ENCODE measurements around the gene MRNIP. TPM values are rescaled to one million over a fixed set of nuclear protein-coding genes. Genes with fewer than 3 reads are reported as not detected.
"Not testable (repeated sequence)": the region's sequence is repeated elsewhere in the genome, so short reads cannot be mapped to it uniquely, and the experiment has no call there.

The MRNIP gene
- total RNA-seq, 1 donor from 2014 or later, result 21.4 TPM

DNA sequence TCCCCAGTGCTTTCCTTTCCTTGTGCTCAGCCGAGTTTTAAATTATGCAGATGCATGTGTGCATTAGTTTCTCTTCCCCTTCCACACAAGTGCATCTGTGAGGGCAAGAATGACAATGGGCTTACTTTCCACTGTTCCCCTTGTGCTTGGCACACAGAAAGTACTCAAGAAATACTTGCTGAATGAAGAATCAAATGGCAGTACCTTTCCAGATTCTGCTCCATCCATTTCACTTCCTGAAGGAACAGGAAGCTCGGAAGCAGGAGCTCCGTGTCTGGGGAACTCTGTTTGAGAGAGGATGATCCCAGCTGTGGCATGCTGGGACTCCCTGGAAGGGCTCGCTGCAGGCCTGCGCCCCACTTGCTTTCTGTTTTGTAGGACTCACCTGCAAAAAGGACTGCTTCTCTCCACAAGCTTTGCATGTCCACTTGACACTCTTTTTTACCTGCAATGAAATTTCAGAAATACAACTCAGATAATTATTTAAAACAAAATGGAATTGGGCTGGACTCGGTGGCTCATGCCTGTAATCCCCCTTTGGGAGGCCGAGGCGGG lies 5.5 kb downstream of the MRNIP start:
- Histone ChIP-seq H3K9me3 (ENCODE audit: control insufficient read depth in 3 of 3, low read length in 3 of 3) (no peaks in the 10 kb centered on the region), H3K27me3 (ENCODE audit: control insufficient read depth in 3 of 3, insufficient read depth in 3 of 3, low read length in 3 of 3) (no peaks in the 10 kb centered on the region), H3K4me1 (ENCODE audit: control insufficient read depth in 3 of 3, insufficient read depth in 3 of 3, low read length in 3 of 3) (peaks cover 1 to 7% (median 5%) of the 10 kb centered on the region in 3 donors), H3K4me3 (ENCODE audit: low read length in 3 of 3) (no peak overlapping the region), H3K36me3 (ENCODE audit: control insufficient read depth in 3 of 3, insufficient read depth in 3 of 3, low read length in 3 of 3) (peaks cover 34 to 40% (median 39%) of the 10 kb centered on the region in 3 donors), H3K27ac (ENCODE audit: low read depth, low read length) (no peak overlapping the region), H3K9ac (ENCODE audit: low read depth in 1 of 3, low read length in 3 of 3) (no peak overlapping the region)

DNA sequence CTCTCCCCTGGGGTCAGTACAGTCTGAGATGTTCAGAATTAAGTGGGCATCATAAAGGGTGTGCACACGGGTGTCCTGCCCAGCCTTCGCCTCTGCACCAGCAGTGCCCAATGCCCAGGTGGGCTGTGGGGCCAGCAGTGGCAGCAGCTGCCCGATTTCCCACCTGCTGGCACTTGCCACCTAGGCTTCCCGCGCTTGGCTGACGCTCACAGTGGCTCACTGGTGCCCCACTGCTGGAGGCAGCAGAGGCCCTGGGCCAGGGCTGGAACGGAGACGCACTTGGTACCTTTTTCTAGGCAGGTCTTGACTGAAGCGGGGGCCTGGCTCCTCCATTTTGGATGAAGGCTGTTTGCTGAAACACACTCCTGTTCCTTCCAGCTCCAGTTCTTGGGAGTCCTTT lies 17.0 kb downstream of the MRNIP start:
- Histone ChIP-seq H3K9me3 (ENCODE audit: control insufficient read depth in 3 of 3, low read length in 3 of 3) (no peaks in the 10 kb centered on the region), H3K4me1 (ENCODE audit: control insufficient read depth in 3 of 3, insufficient read depth in 3 of 3, low read length in 3 of 3) (peaks cover 17 to 47% (median 36%) of the 10 kb centered on the region in 3 donors), H3K36me3 (ENCODE audit: control insufficient read depth in 3 of 3, insufficient read depth in 3 of 3, low read length in 3 of 3) (peaks cover 34 to 45% (median 40%) of the 10 kb centered on the region in 3 donors), H3K27me3 (ENCODE audit: control insufficient read depth in 3 of 3, insufficient read depth in 3 of 3, low read length in 3 of 3) (no peaks in the 10 kb centered on the region), H3K27ac (ENCODE audit: low read depth, low read length) (no peak overlapping the region), H3K9ac (ENCODE audit: low read depth in 1 of 3, low read length in 3 of 3) (peak overlapping the region in 1 of 3 donors; percentile 33), H3K4me3 (ENCODE audit: low read length in 3 of 3) (no peak overlapping the region)

DNA sequence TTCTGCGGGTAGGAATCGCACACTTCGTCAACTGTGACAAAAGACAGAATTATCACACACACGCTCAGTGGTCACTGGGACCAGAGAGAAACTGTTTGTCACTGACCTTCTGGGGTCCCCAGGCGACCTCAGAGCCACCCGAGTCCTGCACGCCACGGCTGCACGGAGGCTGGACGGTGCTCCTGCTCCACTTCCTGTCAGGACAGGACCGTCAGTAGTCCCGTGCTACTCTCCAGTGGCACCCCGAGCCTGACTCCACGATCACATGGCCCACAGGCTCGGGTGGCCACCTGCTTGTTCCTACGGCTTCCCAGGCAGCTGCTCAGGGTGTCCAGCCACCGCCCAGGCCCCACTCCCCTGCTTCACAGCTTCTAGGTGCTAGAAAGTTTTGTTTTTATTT lies 17.9 kb downstream of the MRNIP start:
- no peaks in the 10 kb centered on the region for H3K9me3 ChIP-seq (ENCODE audit: control insufficient read depth in 3 of 3, low read length in 3 of 3)
- peaks cover 39 to 49% (median 47%) of the 10 kb centered on the region in 3 donors for H3K36me3 ChIP-seq (ENCODE audit: control insufficient read depth in 3 of 3, insufficient read depth in 3 of 3, low read length in 3 of 3)
- peak overlapping the region; percentile 61 for H3K27ac ChIP-seq (ENCODE audit: low read depth, low read length)
- peak overlapping the region in 2 of 3 donors; percentile 42 to 45 for H3K9ac ChIP-seq (ENCODE audit: low read depth in 1 of 3, low read length in 3 of 3)
- H3K4me1 ChIP-seq (ENCODE audit: control insufficient read depth in 3 of 3, insufficient read depth in 3 of 3, low read length in 3 of 3), result peaks cover 17 to 55% (median 44%) of the 10 kb centered on the region in 3 donors
- H3K4me3 ChIP-seq (ENCODE audit: low read length in 3 of 3), result no peak overlapping the region
- H3K27me3 ChIP-seq (ENCODE audit: control insufficient read depth in 3 of 3, insufficient read depth in 3 of 3, low read length in 3 of 3), result no peaks in the 10 kb centered on the region

DNA sequence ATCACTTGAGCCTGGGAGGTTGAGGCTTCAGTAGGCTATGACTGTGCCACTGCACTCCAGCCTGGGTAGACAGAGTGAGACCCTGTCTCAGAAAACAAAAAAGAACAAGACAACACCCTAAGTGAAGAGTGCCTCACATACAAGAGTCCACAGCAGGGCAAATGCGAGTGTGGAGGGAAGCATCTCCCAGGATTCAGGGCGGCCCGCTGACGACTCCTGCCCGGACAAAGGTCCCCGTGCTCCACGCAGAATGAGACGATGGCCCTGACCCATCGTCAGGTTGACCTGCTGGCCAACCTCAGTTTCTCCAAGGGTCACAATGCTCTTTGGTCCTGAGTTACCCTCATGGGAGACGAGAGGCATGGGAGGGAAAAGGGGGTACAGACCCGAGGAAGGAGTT lies 18.3 kb downstream of the MRNIP start:
- H3K36me3 ChIP-seq (ENCODE audit: control insufficient read depth in 3 of 3, insufficient read depth in 3 of 3, low read length in 3 of 3), result peaks cover 37 to 49% (median 46%) of the 10 kb centered on the region in 3 donors
- peaks cover 17 to 55% (median 44%) of the 10 kb centered on the region in 3 donors for H3K4me1 ChIP-seq (ENCODE audit: control insufficient read depth in 3 of 3, insufficient read depth in 3 of 3, low read length in 3 of 3)
- peak overlapping the region; percentile 61 for H3K27ac ChIP-seq (ENCODE audit: low read depth, low read length)
- no peak overlapping the region for H3K4me3 ChIP-seq (ENCODE audit: low read length in 3 of 3)
- peak overlapping the region in 2 of 3 donors; percentile 42 to 57 for H3K9ac ChIP-seq (ENCODE audit: low read depth in 1 of 3, low read length in 3 of 3)
- H3K9me3 ChIP-seq (ENCODE audit: control insufficient read depth in 3 of 3, low read length in 3 of 3), result no peaks in the 10 kb centered on the region
- no peaks in the 10 kb centered on the region for H3K27me3 ChIP-seq (ENCODE audit: control insufficient read depth in 3 of 3, insufficient read depth in 3 of 3, low read length in 3 of 3)

DNA sequence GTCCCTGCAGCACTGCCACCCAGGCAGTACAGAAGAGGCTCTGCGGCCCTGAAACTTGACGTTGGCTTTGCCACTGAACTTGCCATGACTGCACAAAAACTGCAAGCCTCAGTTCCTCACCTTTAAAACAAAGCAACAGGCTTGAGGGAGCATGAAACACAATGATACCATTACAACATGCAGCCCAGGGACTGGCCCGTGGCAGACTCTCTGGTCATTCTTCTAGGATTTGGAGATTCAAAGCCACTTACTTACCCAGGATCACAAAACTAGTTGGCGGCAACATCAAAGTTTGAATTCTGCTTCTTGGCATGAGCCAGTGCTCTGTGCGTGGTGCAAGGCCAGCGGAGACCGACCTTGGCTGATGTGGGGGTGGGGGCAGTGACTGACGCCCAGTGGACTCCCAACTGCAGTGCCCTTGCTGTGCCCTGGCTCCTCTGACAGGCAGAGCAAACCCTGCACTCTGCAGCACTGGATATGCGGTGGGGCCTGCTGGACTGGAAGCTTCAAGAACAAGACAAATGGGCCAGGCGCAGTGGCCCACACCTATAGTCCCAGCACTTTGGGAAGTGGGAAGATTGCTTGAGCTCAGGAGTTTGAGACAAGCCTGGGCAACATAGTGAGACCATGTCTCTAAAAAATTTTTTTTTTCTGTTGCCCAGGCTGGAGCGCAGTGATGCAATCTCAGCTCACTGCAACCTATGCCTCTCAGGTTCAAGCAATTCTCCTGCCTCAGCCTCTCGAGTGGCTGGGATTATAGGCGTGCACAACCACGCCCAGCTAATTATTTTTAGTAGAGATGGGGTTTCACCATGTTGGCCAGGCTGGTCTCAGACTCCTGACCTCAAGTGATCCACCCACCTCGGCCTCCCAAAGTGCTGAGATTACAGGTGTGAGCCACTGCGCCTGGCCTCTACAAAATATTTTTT lies 19.0 kb downstream of the MRNIP start:
- Histone ChIP-seq H3K27ac (ENCODE audit: low read depth, low read length) (peak overlapping the region; percentile 62), H3K4me1 (ENCODE audit: control insufficient read depth in 3 of 3, insufficient read depth in 3 of 3, low read length in 3 of 3) (peaks cover 17 to 55% (median 44%) of the 10 kb centered on the region in 3 donors), H3K27me3 (ENCODE audit: control insufficient read depth in 3 of 3, insufficient read depth in 3 of 3, low read length in 3 of 3) (no peaks in the 10 kb centered on the region), H3K9ac (ENCODE audit: low read depth in 1 of 3, low read length in 3 of 3) (peak overlapping the region; percentile 32 to 77 (median 57)), H3K36me3 (ENCODE audit: control insufficient read depth in 3 of 3, insufficient read depth in 3 of 3, low read length in 3 of 3) (peaks cover 37 to 48% (median 46%) of the 10 kb centered on the region in 3 donors), H3K9me3 (ENCODE audit: control insufficient read depth in 3 of 3, low read length in 3 of 3) (no peaks in the 10 kb centered on the region), H3K4me3 (ENCODE audit: low read length in 3 of 3) (peak overlapping the region in 2 of 3 donors; percentile 19 to 41)

DNA sequence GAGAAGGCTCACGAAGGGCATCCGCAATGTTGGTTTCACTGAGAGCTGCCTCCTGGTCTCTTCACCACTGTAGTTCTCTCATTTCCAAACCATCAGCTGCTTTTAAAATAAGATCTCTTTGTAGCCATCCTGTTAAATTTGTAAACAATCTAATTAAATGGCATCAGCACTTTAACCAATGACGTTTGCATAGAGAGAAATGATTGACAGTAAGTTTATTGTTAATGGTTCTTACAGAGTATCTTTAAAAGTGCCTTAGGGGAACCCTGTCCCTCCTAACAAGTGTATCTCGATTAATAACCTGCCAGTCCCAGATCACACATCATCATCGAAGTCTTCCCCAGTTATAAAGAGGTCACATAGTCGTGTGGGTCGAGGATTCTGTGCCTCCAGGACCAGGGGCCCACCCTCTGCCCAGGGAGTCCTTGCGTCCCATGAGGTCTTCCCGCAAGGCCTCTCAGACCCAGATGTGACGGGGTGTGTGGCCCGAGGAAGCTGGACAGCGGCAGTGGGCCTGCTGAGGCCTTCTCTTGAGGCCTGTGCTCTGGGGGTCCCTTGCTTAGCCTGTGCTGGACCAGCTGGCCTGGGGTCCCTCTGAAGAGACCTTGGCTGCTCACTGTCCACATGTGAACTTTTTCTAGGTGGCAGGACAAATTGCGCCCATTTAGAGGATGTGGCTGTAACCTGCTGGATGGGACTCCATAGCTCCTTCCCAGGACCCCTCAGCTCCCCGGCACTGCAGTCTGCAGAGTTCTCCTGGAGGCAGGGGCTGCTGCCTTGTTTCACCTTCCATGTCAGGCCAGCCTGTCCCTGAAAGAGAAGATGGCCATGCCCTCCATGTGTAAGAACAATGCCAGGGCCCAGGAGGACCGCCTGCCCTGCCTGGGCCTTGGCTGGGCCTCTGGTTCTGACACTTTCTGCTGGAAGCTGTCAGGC lies 21.3 kb downstream of the MRNIP start:
- Histone ChIP-seq H3K27me3 (ENCODE audit: control insufficient read depth in 3 of 3, insufficient read depth in 3 of 3, low read length in 3 of 3) (no peaks in the 10 kb centered on the region), H3K9me3 (ENCODE audit: control insufficient read depth in 3 of 3, low read length in 3 of 3) (no peaks in the 10 kb centered on the region), H3K27ac (ENCODE audit: low read depth, low read length) (peak overlapping the region; percentile 45), H3K9ac (ENCODE audit: low read depth in 1 of 3, low read length in 3 of 3) (peak overlapping the region in 2 of 3 donors; percentile 20 to 45), H3K4me1 (ENCODE audit: control insufficient read depth in 3 of 3, insufficient read depth in 3 of 3, low read length in 3 of 3) (peaks cover 17 to 64% (median 51%) of the 10 kb centered on the region in 3 donors), H3K4me3 (ENCODE audit: low read length in 3 of 3) (no peak overlapping the region), H3K36me3 (ENCODE audit: control insufficient read depth in 3 of 3, insufficient read depth in 3 of 3, low read length in 3 of 3) (peaks cover 50 to 58% (median 55%) of the 10 kb centered on the region in 3 donors)

DNA sequence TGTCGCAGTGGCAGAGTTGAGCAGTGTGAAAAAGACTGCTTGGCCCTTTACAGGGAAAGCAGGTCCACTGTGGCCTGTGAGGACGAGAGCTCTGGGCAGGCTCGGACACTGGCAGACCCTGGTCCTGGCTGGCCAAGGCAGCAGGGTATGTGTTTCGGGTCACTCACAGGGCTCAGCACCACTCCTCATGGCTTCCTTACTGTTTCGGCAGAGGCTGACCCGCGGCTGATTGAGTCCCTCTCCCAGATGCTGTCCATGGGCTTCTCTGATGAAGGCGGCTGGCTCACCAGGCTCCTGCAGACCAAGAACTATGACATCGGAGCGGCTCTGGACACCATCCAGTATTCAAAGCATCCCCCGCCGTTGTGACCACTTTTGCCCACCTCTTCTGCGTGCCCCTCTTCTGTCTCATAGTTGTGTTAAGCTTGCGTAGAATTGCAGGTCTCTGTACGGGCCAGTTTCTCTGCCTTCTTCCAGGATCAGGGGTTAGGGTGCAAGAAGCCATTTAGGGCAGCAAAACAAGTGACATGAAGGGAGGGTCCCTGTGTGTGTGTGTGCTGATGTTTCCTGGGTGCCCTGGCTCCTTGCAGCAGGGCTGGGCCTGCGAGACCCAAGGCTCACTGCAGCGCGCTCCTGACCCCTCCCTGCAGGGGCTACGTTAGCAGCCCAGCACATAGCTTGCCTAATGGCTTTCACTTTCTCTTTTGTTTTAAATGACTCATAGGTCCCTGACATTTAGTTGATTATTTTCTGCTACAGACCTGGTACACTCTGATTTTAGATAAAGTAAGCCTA lies 22.2 kb downstream of the MRNIP start:
- H3K9ac ChIP-seq (ENCODE audit: low read depth in 1 of 3, low read length in 3 of 3), result peak overlapping the region in 1 of 3 donors; percentile 33
- peak overlapping the region in 1 of 3 donors; percentile 22 for H3K4me3 ChIP-seq (ENCODE audit: low read length in 3 of 3)
- H3K27ac ChIP-seq (ENCODE audit: low read depth, low read length), result peak overlapping the region; percentile 45
- no peaks in the 10 kb centered on the region for H3K27me3 ChIP-seq (ENCODE audit: control insufficient read depth in 3 of 3, insufficient read depth in 3 of 3, low read length in 3 of 3)
- no peaks in the 10 kb centered on the region for H3K9me3 ChIP-seq (ENCODE audit: control insufficient read depth in 3 of 3, low read length in 3 of 3)
- peaks cover 20 to 65% (median 55%) of the 10 kb centered on the region in 3 donors for H3K4me1 ChIP-seq (ENCODE audit: control insufficient read depth in 3 of 3, insufficient read depth in 3 of 3, low read length in 3 of 3)
- peaks cover 54 to 63% (median 55%) of the 10 kb centered on the region in 3 donors for H3K36me3 ChIP-seq (ENCODE audit: control insufficient read depth in 3 of 3, insufficient read depth in 3 of 3, low read length in 3 of 3)

DNA sequence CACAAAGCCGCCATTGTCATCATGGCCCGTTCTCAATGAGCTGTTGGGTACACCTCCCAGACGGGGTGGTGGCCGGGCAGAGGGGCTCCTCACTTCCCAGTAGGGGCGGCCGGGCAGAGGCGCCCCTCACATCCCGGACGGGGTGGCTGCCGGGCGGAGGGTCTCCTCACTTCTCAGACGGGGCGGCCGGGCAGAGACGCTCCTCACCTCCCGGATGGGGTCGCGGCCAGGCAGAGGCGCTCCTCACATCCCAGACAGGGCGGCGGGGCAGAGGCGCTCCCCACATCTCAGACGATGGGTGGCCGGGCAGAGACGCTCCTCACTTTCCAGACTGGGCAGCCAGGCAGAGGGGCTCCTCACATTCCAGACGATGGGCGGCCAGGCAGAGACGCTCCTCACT lies 23.7 kb downstream of the MRNIP start:
- not testable (repeated sequence) for H3K9me3 ChIP-seq (ENCODE audit: control insufficient read depth in 3 of 3, low read length in 3 of 3); H3K27me3 ChIP-seq (ENCODE audit: control insufficient read depth in 3 of 3, insufficient read depth in 3 of 3, low read length in 3 of 3); H3K4me3 ChIP-seq (ENCODE audit: low read length in 3 of 3); H3K9ac ChIP-seq (ENCODE audit: low read depth in 1 of 3, low read length in 3 of 3); H3K27ac ChIP-seq (ENCODE audit: low read depth, low read length)
- peaks cover 61 to 71% (median 64%) of the 10 kb centered on the region in 3 donors for H3K36me3 ChIP-seq (ENCODE audit: control insufficient read depth in 3 of 3, insufficient read depth in 3 of 3, low read length in 3 of 3)
- H3K4me1 ChIP-seq (ENCODE audit: control insufficient read depth in 3 of 3, insufficient read depth in 3 of 3, low read length in 3 of 3), result peaks cover 10 to 58% (median 44%) of the 10 kb centered on the region in 3 donors

DNA sequence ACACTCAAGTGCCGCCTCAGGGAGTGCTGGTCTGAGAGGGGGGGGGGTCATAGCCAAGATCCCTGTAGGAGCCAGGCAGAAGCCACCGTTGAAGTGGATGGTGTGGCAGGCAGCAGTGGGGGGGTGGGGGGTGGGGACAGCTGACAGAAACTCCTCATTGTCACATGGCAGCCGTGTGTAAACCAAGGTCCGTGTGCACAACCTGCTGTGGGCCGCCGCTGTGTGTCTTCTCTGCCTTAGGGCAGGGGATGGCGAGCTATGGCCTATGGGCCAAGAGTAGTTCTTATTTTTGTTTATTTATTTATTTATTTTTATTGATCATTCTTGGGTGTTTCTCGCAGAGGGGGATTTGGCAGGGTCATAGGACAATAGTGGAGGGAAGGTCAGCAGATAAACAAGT lies 24.5 kb downstream of the MRNIP start:
- Histone ChIP-seq H3K36me3 (ENCODE audit: control insufficient read depth in 3 of 3, insufficient read depth in 3 of 3, low read length in 3 of 3) (peaks cover 67 to 76% (median 70%) of the 10 kb centered on the region in 3 donors), H3K27ac (ENCODE audit: low read depth, low read length) (no peak overlapping the region), H3K9ac (ENCODE audit: low read depth in 1 of 3, low read length in 3 of 3) (no peak overlapping the region), H3K27me3 (ENCODE audit: control insufficient read depth in 3 of 3, insufficient read depth in 3 of 3, low read length in 3 of 3) (no peaks in the 10 kb centered on the region), H3K4me3 (ENCODE audit: low read length in 3 of 3) (no peak overlapping the region), H3K9me3 (ENCODE audit: control insufficient read depth in 3 of 3, low read length in 3 of 3) (no peaks in the 10 kb centered on the region), H3K4me1 (ENCODE audit: control insufficient read depth in 3 of 3, insufficient read depth in 3 of 3, low read length in 3 of 3) (peaks cover 3 to 52% (median 36%) of the 10 kb centered on the region in 3 donors)

All from skeletal muscle tissue (tissue), 4 donors.